Measurements from ENCODE around the gene UNC13A. TPM values are rescaled to one million over a fixed set of nuclear protein-coding genes. Genes with fewer than 3 reads are reported as not detected.

Gene UNC13A
- polyA plus RNA-seq, 1 of the 3 experiments (the other 2 are of a cell fraction), result 0.38 TPM

DNA sequence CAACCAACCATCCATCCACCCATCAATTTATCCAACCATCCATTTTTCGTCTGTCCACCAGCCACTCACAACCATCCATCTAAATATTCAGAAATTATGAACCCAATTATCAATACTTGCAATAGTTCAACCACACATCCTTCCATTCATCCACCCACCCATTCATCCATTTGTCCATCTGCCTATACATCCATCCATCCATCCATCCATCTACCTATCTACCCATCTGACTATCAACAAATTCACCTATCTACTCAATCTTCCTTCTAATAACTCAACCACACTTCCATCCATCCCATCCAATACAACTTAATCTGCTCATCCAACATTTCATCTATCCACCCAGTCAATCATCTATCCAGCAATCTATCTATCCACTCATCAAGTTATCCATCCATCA is 46.3 kb downstream of the UNC13A start:
- H3K36me3 ChIP-seq (replicated peaks in 1 of 2; ENCODE audit: control insufficient read depth in 1 of 2, insufficient read depth in 2 of 2, low read length in 1 of 2), result no peaks in the 10 kb centered on the region
- 15% methylated on average over 1 of the region's 1 CpG for WGBS (ENCODE audit: low lambda C conversion rate)

GRCh38 chr19:17641181-17641580 is 47.0 kb downstream of the UNC13A start:
- H3K27ac ChIP-seq (ENCODE audit: low read depth in 2 of 2, low read length in 1 of 2), result no peak overlapping the region
- no peak overlapping the region for H3K4me3 ChIP-seq (ENCODE audit: low read depth in 2 of 2, low read length in 1 of 2)
- no peaks in the 10 kb centered on the region for H3F3A ChIP-seq (replicated peaks; ENCODE audit: insufficient read depth)
- H3K9me2 ChIP-seq, result no peaks in the 10 kb centered on the region
- H3K36me3 ChIP-seq (replicated peaks in 1 of 2; ENCODE audit: control insufficient read depth in 1 of 2, insufficient read depth in 2 of 2, low read length in 1 of 2), result no peaks in the 10 kb centered on the region
- ChIA-PET POLR2A (no interaction called here), CTCF (no interaction called here)
- H3K79me2 ChIP-seq (ENCODE audit: insufficient read depth), result no peaks in the 10 kb centered on the region
- no peaks in the 10 kb centered on the region for H3K4me1 ChIP-seq (ENCODE audit: control insufficient read depth in 1 of 2, insufficient read depth in 2 of 2, low read depth in 1 of 2, low read length in 1 of 2)
- no peak overlapping the region for H3K4me2 ChIP-seq
- DNase-seq, result no peak
- no peak overlapping the region for H3K9ac ChIP-seq
- 73% methylated on average over 15 of the region's 15 CpGs for WGBS (ENCODE audit: low lambda C conversion rate)
- no peak overlapping the region for H2AFZ ChIP-seq (ENCODE audit: low read depth)
- TF ChIP-seq, protein P1, sequence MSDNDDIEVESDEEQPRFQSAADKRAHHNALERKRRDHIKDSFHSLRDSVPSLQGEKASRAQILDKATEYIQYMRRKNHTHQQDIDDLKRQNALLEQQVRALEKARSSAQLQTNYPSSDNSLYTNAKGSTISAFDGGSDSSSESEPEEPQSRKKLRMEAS (IDR thresholded peaks at IDR 0.05; ENCODE audit: low read depth), result no peak
- TF ChIP-seq TAF1 (IDR thresholded peaks at IDR 0.05; ENCODE audit: borderline replicate concordance, low read depth, low read length) (no peak), FOSL2 (IDR thresholded peaks at IDR 0.05; ENCODE audit: borderline replicate concordance, low read depth) (no peak), EZH2phosphoT487 (IDR thresholded peaks at IDR 0.05; ENCODE audit: borderline replicate concordance, low read depth) (no peak), YY1 (IDR thresholded peaks at IDR 0.05; ENCODE audit: low read depth) (no peak), FOXJ3 (CRISPR knock-in tag; IDR thresholded peaks at IDR 0.05) (no peak), POLR2AphosphoS5 (IDR thresholded peaks at IDR 0.05; ENCODE audit: low read depth, low read length) (no peak), FOXM1 (IDR thresholded peaks at IDR 0.05; ENCODE audit: low read depth) (no peak), RFX5 (IDR thresholded peaks at IDR 0.05; ENCODE audit: low read length) (no peak), TEAD4 (IDR thresholded peaks at IDR 0.05; ENCODE audit: borderline replicate concordance, insufficient read depth) (no peak), CHD2 (IDR thresholded peaks at IDR 0.05; ENCODE audit: low read length, partially characterized antibody) (no peak), NRF1 (IDR thresholded peaks at IDR 0.05; ENCODE audit: low read depth, low read length) (no peak), SIN3A (IDR thresholded peaks at IDR 0.05; ENCODE audit: borderline replicate concordance, low read depth, low read length) (no peak), GATA2 (CRISPR knock-in tag; IDR thresholded peaks at IDR 0.05) (no peak), ZBTB33 (IDR thresholded peaks at IDR 0.05; ENCODE audit: borderline replicate concordance, low read depth) (no peak)
- TF ChIP-seq, protein P2, sequence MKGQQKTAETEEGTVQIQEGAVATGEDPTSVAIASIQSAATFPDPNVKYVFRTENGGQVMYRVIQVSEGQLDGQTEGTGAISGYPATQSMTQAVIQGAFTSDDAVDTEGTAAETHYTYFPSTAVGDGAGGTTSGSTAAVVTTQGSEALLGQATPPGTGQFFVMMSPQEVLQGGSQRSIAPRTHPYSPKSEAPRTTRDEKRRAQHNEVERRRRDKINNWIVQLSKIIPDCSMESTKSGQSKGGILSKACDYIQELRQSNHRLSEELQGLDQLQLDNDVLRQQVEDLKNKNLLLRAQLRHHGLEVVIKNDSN (IDR thresholded peaks at IDR 0.05; ENCODE audit: borderline replicate concordance, low read depth), result no peak
- TF ChIP-seq, protein P3, sequence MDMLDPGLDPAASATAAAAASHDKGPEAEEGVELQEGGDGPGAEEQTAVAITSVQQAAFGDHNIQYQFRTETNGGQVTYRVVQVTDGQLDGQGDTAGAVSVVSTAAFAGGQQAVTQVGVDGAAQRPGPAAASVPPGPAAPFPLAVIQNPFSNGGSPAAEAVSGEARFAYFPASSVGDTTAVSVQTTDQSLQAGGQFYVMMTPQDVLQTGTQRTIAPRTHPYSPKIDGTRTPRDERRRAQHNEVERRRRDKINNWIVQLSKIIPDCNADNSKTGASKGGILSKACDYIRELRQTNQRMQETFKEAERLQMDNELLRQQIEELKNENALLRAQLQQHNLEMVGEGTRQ (IDR thresholded peaks at IDR 0.05; ENCODE audit: borderline replicate concordance, low read depth, low read length), result no peak
- TF ChIP-seq, protein P4, sequence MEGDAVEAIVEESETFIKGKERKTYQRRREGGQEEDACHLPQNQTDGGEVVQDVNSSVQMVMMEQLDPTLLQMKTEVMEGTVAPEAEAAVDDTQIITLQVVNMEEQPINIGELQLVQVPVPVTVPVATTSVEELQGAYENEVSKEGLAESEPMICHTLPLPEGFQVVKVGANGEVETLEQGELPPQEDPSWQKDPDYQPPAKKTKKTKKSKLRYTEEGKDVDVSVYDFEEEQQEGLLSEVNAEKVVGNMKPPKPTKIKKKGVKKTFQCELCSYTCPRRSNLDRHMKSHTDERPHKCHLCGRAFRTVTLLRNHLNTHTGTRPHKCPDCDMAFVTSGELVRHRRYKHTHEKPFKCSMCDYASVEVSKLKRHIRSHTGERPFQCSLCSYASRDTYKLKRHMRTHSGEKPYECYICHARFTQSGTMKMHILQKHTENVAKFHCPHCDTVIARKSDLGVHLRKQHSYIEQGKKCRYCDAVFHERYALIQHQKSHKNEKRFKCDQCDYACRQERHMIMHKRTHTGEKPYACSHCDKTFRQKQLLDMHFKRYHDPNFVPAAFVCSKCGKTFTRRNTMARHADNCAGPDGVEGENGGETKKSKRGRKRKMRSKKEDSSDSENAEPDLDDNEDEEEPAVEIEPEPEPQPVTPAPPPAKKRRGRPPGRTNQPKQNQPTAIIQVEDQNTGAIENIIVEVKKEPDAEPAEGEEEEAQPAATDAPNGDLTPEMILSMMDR (IDR thresholded peaks at IDR 0.05), result no peak
- H3K9me3 ChIP-seq, result no peaks in the 10 kb centered on the region
- H4K20me1 ChIP-seq (ENCODE audit: insufficient read depth), result no peaks in the 10 kb centered on the region
- no peaks in the 10 kb centered on the region for H3K27me3 ChIP-seq (ENCODE audit: insufficient read depth)

More for the DNA sequence above, 46.3 kb downstream of the UNC13A start:
- POLR2A ChIA-PET, result no interaction called here
- no peak overlapping the region for H3K27ac ChIP-seq (ENCODE audit: low read depth in 2 of 2, low read length in 1 of 2)
- DNase-seq, result no peak
- no peak overlapping the region for H3K4me3 ChIP-seq (ENCODE audit: low read depth in 2 of 2, low read length in 1 of 2)
- H3K79me2 ChIP-seq (ENCODE audit: insufficient read depth), result no peaks in the 10 kb centered on the region
- no peaks in the 10 kb centered on the region for H3F3A ChIP-seq (replicated peaks; ENCODE audit: insufficient read depth)
- no peak overlapping the region for H3K4me2 ChIP-seq
- no peaks in the 10 kb centered on the region for H3K9me3 ChIP-seq
- H3K4me1 ChIP-seq (ENCODE audit: control insufficient read depth in 1 of 2, insufficient read depth in 2 of 2, low read depth in 1 of 2, low read length in 1 of 2), result no peaks in the 10 kb centered on the region
- TF ChIP-seq RAD21 (IDR thresholded peaks at IDR 0.05; ENCODE audit: low read length), result no peak
- no peak for TF ChIP-seq NFIC (IDR thresholded peaks at IDR 0.05; ENCODE audit: borderline replicate concordance)
- no peak for TF ChIP-seq TEAD4 (IDR thresholded peaks at IDR 0.05; ENCODE audit: borderline replicate concordance, insufficient read depth)
- TF ChIP-seq YY1 (IDR thresholded peaks at IDR 0.05; ENCODE audit: low read depth), result no peak
- no peak for TF ChIP-seq FOXM1 (IDR thresholded peaks at IDR 0.05; ENCODE audit: low read depth)
- no peak for TF ChIP-seq MEF2A (IDR thresholded peaks at IDR 0.05; ENCODE audit: borderline replicate concordance, low read depth)
- TF ChIP-seq, protein P2 (IDR thresholded peaks at IDR 0.05; ENCODE audit: borderline replicate concordance, low read depth), result no peak
- H4K20me1 ChIP-seq (ENCODE audit: insufficient read depth), result no peaks in the 10 kb centered on the region
- H2AFZ ChIP-seq (ENCODE audit: low read depth), result no peak overlapping the region
- H3K9me2 ChIP-seq, result no peaks in the 10 kb centered on the region
- CTCF ChIA-PET, result no interaction called here
- no peak overlapping the region for H3K9ac ChIP-seq
- no peaks in the 10 kb centered on the region for H3K27me3 ChIP-seq (ENCODE audit: insufficient read depth)
